Fibroblast of lung (primary cell): ENCODE measurements around the gene NLRP13.

ENCODE experiments used
- EZH2 ChIP-seq: IDR thresholded peaks from 2 replicates; pipeline ENCODE4 v1.5.1; 2012; ENCODE audit warnings: low read length, control low read depth, mild to moderate bottlenecking; ENCODE audit errors: missing control alignments
- TF ChIP-seq, protein P1 (sequence below), 2 donors: IDR thresholded peaks in 1 of 2; conservative IDR thresholded peaks in 1 of 2; 1 replicate in 1 of 2; 2 replicates in 1 of 2; pipeline ENCODE4 v1.5.1; 2011 to 2012; ENCODE audit warnings: low read length in 2 of 2, control low read depth in 1 of 2, inconsistent platforms in 1 of 2, low read depth in 1 of 2, mild to moderate bottlenecking in 1 of 2

DNA sequence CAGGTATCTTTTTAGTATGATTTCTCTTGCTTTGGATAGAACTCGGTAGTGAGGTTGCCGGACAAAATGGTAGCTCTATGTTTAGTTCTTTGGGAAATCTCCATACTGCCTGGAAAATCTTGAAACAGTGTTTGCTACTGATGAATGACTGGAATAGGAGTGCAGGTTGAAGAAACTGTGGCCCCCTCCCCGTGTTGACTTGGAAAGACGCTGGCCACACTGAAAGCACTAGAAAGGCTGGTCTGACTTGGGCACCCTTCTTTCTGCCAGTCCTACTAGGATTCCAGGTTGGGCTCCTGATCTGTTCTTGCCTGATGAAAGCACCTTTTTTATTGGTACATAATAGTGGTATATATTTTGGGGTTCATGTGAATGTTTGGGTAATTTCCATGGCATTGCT, 49.5 kb downstream of the NLRP13 start:
- TF ChIP-seq, protein P1, sequence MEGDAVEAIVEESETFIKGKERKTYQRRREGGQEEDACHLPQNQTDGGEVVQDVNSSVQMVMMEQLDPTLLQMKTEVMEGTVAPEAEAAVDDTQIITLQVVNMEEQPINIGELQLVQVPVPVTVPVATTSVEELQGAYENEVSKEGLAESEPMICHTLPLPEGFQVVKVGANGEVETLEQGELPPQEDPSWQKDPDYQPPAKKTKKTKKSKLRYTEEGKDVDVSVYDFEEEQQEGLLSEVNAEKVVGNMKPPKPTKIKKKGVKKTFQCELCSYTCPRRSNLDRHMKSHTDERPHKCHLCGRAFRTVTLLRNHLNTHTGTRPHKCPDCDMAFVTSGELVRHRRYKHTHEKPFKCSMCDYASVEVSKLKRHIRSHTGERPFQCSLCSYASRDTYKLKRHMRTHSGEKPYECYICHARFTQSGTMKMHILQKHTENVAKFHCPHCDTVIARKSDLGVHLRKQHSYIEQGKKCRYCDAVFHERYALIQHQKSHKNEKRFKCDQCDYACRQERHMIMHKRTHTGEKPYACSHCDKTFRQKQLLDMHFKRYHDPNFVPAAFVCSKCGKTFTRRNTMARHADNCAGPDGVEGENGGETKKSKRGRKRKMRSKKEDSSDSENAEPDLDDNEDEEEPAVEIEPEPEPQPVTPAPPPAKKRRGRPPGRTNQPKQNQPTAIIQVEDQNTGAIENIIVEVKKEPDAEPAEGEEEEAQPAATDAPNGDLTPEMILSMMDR (conservative IDR thresholded peaks at IDR 0.05 in 1 of 2, IDR thresholded peaks at IDR 0.05 in 1 of 2; ENCODE audit: low read depth in 1 of 2, low read length in 2 of 2): no peak
- TF ChIP-seq EZH2: no peak
